ENCODE measurements around the gene FBXO8.

DNA sequence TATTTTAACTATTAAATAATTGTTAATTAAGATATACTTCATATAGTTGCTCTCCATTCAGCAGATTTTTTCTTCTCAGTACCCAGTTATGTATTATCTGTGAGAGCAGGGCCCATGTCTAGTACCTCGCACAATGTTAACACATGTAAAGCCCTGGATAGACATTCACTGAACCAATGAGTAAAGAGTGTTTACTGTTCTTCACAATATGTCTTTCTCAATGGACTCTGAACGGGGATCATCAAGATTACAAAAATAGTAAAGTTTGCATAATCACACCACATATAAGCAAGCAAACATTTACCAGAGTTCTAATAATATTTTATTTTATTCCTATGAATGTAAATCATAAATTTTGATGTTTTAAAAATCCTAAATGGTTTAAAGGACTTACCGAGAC is 47.1 kb downstream of the FBXO8 start:
- TF ChIP-seq, protein P1, sequence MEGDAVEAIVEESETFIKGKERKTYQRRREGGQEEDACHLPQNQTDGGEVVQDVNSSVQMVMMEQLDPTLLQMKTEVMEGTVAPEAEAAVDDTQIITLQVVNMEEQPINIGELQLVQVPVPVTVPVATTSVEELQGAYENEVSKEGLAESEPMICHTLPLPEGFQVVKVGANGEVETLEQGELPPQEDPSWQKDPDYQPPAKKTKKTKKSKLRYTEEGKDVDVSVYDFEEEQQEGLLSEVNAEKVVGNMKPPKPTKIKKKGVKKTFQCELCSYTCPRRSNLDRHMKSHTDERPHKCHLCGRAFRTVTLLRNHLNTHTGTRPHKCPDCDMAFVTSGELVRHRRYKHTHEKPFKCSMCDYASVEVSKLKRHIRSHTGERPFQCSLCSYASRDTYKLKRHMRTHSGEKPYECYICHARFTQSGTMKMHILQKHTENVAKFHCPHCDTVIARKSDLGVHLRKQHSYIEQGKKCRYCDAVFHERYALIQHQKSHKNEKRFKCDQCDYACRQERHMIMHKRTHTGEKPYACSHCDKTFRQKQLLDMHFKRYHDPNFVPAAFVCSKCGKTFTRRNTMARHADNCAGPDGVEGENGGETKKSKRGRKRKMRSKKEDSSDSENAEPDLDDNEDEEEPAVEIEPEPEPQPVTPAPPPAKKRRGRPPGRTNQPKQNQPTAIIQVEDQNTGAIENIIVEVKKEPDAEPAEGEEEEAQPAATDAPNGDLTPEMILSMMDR (IDR thresholded peaks at IDR 0.05), result no peak
- no peak for TF ChIP-seq POLR2A (IDR thresholded peaks at IDR 0.05)

Measured in breast epithelium (tissue), 3 donors.